Activated T-helper 2 cell treated with anti-CD3 and anti-CD28 coated beads, Interferon-gamma antibody, Interleukin-2, Interleukin-4, amounts not matched to agents 10 μg/mL and 5 μg/mL and 100 μg/mL, durations not matched to agents 14 hours and 24 hours and 36 hours (primary cell): Measurements from ENCODE around the gene ALK. TPM values are rescaled to one million over a fixed set of nuclear protein-coding genes. Genes with fewer than 3 reads are reported as not detected.
"Not testable (repeated sequence)": the region's sequence is repeated elsewhere in the genome, so short reads cannot be mapped to it uniquely, and the experiment has no call there.

ENCODE experiments used
- DNase-seq: peaks from one replicate; pipeline ENCODE4 v3.0.0; 2021; ENCODE audit warnings: low spot score
- H3K27ac Mint-ChIP-seq: one replicate; pipeline ENCODE4 v1.8.0; 2021; ENCODE audit warnings: mixed read lengths
- H3K27me3 Mint-ChIP-seq: one replicate; pipeline ENCODE4 v1.8.0; 2021; ENCODE audit warnings: low read depth, mixed read lengths
- H3K36me3 Mint-ChIP-seq: one replicate; pipeline ENCODE4 v1.8.0; 2021; ENCODE audit warnings: low read depth, mixed read lengths
- H3K4me1 Mint-ChIP-seq: one replicate; pipeline ENCODE4 v1.8.0; 2021; ENCODE audit warnings: low read depth, mixed read lengths
- H3K4me3 Mint-ChIP-seq: one replicate; pipeline ENCODE4 v1.8.0; 2021; ENCODE audit warnings: low read depth, mild to moderate bottlenecking, moderate library complexity, mixed read lengths
- H3K9me3 Mint-ChIP-seq: one replicate; pipeline ENCODE4 v1.8.0; 2021; ENCODE audit warnings: mixed read lengths
- intact Hi-C: fragments of 100-400 bp; cut with micrococcal nuclease; formaldehyde crosslinking; loops from one replicate; pipeline ENCODE4 v1.15.1; 2023
- total RNA-seq: library from RNA; stranded (reverse); gene quantifications from 2 replicates; pipeline ENCODE4 v1.2.3, GENCODE V29; 2022

ALK gene
- total RNA-seq, 1 donor from 2014 or later: not detected

DNA sequence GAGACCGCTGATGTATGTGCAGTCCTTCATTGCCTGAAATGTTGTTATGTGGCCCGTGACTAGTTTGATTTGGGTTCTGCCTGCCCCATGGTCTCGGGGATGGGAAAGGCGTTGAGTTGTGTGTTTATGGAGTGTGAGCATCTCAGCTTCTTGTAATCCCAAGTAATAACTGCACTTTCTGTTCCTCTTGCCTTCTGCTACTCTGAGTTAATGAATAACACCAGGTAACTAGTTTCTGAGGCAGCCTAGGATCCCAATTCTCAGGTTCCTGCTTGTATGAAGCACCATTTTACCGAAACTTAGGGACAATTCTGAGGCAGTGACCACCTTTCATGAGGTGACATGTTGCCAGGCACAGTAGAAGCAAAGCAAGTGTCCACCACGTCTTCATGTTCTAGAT, 170.0 kb downstream of the ALK start:
- no peak overlapping the region for H3K4me3 Mint-ChIP-seq
- DNase-seq: no peak
- intact Hi-C loops: no loop called here
- H3K36me3 Mint-ChIP-seq: no peaks in the 10 kb centered on the region
- no peaks in the 10 kb centered on the region for H3K9me3 Mint-ChIP-seq
- H3K27ac Mint-ChIP-seq: no peak overlapping the region
- no peaks in the 10 kb centered on the region for H3K4me1 Mint-ChIP-seq
- H3K27me3 Mint-ChIP-seq: no peaks in the 10 kb centered on the region

- H3K27me3 Mint-ChIP-seq, intact Hi-C loops, H3K36me3 Mint-ChIP-seq, H3K4me1 Mint-ChIP-seq, H3K4me3 Mint-ChIP-seq, DNase-seq, H3K9me3 Mint-ChIP-seq, H3K27ac Mint-ChIP-seq: not testable (repeated sequence)
These were observed 170.9 kb downstream of the ALK start for GRCh38 chr2:29750463-29750862.

GRCh38 chr2:29749843-29750242, 171.5 kb downstream of the ALK start:
- intact Hi-C loops: no loop called here
- no peak for DNase-seq
- H3K4me3 Mint-ChIP-seq: no peak overlapping the region
- H3K9me3 Mint-ChIP-seq: no peaks in the 10 kb centered on the region
- H3K27me3 Mint-ChIP-seq: no peaks in the 10 kb centered on the region
- no peak overlapping the region for H3K27ac Mint-ChIP-seq
- no peaks in the 10 kb centered on the region for H3K36me3 Mint-ChIP-seq
- no peaks in the 10 kb centered on the region for H3K4me1 Mint-ChIP-seq

GRCh38 chr2:29749041-29749440, 172.3 kb downstream of the ALK start:
- Mint-ChIP-seq H3K27me3 (no peaks in the 10 kb centered on the region), H3K36me3 (no peaks in the 10 kb centered on the region), H3K9me3 (no peaks in the 10 kb centered on the region), H3K4me1 (no peaks in the 10 kb centered on the region), H3K4me3 (no peak overlapping the region), H3K27ac (no peak overlapping the region)
- DNase-seq: no peak
- intact Hi-C loops: no loop called here

GRCh38 chr2:29747786-29748470, 173.5 kb downstream of the ALK start:
- no peaks in the 10 kb centered on the region for H3K4me1 Mint-ChIP-seq
- H3K4me3 Mint-ChIP-seq: no peak overlapping the region
- no peak for DNase-seq
- intact Hi-C loops: no loop called here
- no peaks in the 10 kb centered on the region for H3K36me3 Mint-ChIP-seq
- H3K27ac Mint-ChIP-seq: no peak overlapping the region
- no peaks in the 10 kb centered on the region for H3K27me3 Mint-ChIP-seq
- H3K9me3 Mint-ChIP-seq: no peaks in the 10 kb centered on the region

DNA sequence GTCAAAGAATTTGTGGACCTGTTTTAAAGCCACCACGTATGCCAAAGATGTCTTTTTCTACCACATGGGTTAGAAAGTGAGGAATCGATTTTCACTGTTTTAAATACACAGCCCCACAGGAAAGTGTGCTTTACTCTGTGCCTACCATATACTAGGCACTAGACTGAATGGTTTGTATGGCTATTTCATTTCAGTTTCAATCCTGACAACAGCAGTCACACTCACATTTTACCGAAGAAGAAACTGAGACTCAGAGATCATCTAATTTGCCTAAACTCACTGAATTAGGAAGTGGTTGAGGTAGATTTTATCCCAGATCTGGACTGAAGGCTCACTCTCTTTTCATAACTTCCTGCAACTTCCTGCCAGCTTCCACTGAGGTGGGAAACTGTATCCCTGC, 176.4 kb downstream of the ALK start:
- DNase-seq: no peak
- Mint-ChIP-seq H3K27me3 (no peaks in the 10 kb centered on the region), H3K27ac (no peak overlapping the region), H3K36me3 (no peaks in the 10 kb centered on the region), H3K9me3 (no peaks in the 10 kb centered on the region), H3K4me3 (no peak overlapping the region), H3K4me1 (no peaks in the 10 kb centered on the region)
- intact Hi-C loops: no loop called here

GRCh38 chr2:29743516-29743915, 177.9 kb downstream of the ALK start:
- Mint-ChIP-seq H3K27ac (no peak overlapping the region), H3K4me3 (no peak overlapping the region), H3K4me1 (no peaks in the 10 kb centered on the region), H3K27me3 (no peaks in the 10 kb centered on the region), H3K9me3 (no peaks in the 10 kb centered on the region), H3K36me3 (no peaks in the 10 kb centered on the region)
- DNase-seq: no peak
- intact Hi-C loops: no loop called here

DNA sequence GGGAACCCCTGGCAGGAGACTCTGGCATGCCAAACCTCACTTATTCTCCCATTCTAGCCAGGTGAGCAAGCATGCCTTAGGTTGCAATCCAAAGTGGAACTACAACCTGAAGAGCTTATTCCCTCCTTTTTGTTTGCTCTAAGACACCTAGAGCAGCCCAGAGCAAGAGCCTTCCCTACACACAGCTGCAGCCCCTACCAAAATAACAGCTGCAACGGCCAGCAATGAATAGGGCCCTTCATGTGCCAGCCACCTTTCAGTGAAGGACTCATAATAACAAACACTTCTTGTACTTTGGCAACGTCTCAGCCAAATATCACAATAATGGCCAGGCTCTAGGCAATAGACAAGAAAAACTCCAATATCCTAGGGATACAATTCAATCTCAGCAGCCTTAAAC, 178.7 kb downstream of the ALK start:
- H3K9me3 Mint-ChIP-seq: no peaks in the 10 kb centered on the region
- no peaks in the 10 kb centered on the region for H3K4me1 Mint-ChIP-seq
- DNase-seq: no peak
- intact Hi-C loops: no loop called here
- no peaks in the 10 kb centered on the region for H3K36me3 Mint-ChIP-seq
- H3K27me3 Mint-ChIP-seq: peaks cover 2% of the 10 kb centered on the region
- no peak overlapping the region for H3K27ac Mint-ChIP-seq
- H3K4me3 Mint-ChIP-seq: no peak overlapping the region

DNA sequence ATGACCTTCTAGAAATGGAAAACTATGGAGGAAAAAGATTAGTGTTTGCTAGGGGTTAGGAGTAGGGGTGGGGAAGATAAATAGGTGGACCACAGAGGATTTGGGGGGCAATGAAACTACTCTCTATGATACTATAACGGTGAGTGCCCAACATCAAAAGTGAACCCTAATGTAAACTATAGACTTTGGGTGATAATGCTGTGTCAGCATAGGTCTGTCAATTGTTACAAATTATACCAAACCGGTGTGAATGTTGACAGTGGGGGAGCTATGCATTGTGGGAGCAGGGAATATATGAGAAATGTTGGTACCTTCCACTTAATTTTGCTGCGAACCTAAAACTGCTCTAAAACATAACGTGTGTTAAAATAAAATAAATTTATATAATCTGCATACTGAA, 180.3 kb downstream of the ALK start:
- DNase-seq: no peak
- intact Hi-C loops: no loop called here
- no peaks in the 10 kb centered on the region for H3K36me3 Mint-ChIP-seq
- H3K27ac Mint-ChIP-seq: no peak overlapping the region
- H3K4me1 Mint-ChIP-seq: no peaks in the 10 kb centered on the region
- H3K9me3 Mint-ChIP-seq: no peaks in the 10 kb centered on the region
- peaks cover 4% of the 10 kb centered on the region for H3K27me3 Mint-ChIP-seq
- H3K4me3 Mint-ChIP-seq: no peak overlapping the region

- Mint-ChIP-seq H3K27ac (no peak overlapping the region), H3K27me3 (peaks cover 4% of the 10 kb centered on the region), H3K36me3 (no peaks in the 10 kb centered on the region), H3K4me3 (no peak overlapping the region), H3K9me3 (no peaks in the 10 kb centered on the region), H3K4me1 (no peaks in the 10 kb centered on the region)
- intact Hi-C loops: no loop called here
- no peak for DNase-seq
These were observed 187.4 kb downstream of the ALK start for GRCh38 chr2:29733965-29734364.

DNA sequence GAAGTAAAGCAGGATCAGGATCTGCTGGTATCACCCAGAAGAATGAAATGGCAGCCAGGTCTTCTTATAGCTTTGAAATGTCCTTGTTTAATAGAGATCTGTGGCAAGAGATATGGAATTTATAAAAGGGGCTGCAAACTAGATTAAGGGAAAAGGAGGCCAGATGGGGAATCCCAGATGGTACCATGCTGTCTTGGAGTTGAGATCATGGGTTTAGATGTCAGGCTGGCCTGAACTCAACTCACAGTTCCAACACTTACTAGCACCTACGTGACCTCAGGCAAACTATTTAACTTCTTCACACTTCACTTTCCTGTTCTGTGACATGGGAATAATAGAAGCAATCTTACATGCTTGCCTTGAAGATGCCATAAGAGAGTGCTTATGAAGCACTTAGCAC, 188.2 kb downstream of the ALK start:
- H3K4me3 Mint-ChIP-seq: no peak overlapping the region
- no peak overlapping the region for H3K27ac Mint-ChIP-seq
- H3K36me3 Mint-ChIP-seq: no peaks in the 10 kb centered on the region
- intact Hi-C loops: no loop called here
- H3K4me1 Mint-ChIP-seq: no peaks in the 10 kb centered on the region
- peaks cover 4% of the 10 kb centered on the region for H3K27me3 Mint-ChIP-seq
- DNase-seq: no peak
- no peaks in the 10 kb centered on the region for H3K9me3 Mint-ChIP-seq

GRCh38 chr2:29731948-29732347, 189.4 kb downstream of the ALK start:
- Mint-ChIP-seq H3K36me3 (no peaks in the 10 kb centered on the region), H3K27ac (no peak overlapping the region), H3K4me3 (no peak overlapping the region), H3K27me3 (peaks cover 3% of the 10 kb centered on the region), H3K9me3 (no peaks in the 10 kb centered on the region), H3K4me1 (no peaks in the 10 kb centered on the region)
- intact Hi-C loops: no loop called here
- no peak for DNase-seq

DNA sequence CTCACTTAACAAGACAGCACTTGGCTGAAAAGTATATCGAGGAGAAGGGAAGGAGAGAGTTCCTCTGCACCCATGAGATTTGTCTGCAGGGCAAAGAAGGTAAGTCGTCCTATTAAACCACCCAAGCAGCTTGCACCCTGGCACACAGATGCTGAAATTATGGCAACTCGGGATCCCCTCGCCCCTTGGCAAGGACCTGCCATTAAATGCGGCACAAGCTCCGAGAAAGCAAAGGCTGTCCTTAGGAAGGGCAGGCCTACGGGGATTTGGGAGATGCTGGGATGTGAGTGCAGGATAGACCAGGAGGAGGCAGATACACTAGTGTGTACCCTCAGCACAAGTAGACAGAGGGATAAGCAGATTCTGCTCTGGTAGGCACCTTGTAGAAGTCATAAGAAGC, 191.5 kb downstream of the ALK start:
- no peaks in the 10 kb centered on the region for H3K36me3 Mint-ChIP-seq
- DNase-seq: no peak
- intact Hi-C loops: no loop called here

DNA sequence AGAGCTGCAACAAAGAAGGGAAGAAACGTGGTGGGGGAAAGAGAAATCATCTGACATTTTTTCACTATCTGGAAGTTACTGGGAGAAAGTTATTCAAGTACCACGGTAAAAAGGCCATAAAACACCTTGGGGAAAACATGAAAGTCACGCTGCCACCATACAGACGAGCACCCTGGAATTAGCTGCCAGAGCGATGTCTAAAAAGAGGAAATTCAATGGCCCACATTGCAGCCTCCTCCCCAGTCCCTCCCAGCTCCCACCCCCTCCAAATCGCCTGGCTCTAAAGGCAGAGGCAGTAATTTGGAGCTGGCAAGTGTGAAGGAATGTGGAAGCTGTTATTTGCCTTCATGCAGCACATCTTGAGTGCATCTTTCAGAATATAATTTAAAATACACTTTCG, 192.0 kb downstream of the ALK start:
- no peak for DNase-seq
- Mint-ChIP-seq H3K36me3 (no peaks in the 10 kb centered on the region), H3K27ac (no peak overlapping the region), H3K9me3 (no peaks in the 10 kb centered on the region), H3K4me3 (no peak overlapping the region), H3K27me3 (peaks cover 2% of the 10 kb centered on the region), H3K4me1 (no peaks in the 10 kb centered on the region)
- intact Hi-C loops: no loop called here

More for the DNA sequence above, 191.5 kb downstream of the ALK start:
- Mint-ChIP-seq H3K27me3 (peaks cover 2% of the 10 kb centered on the region), H3K27ac (no peak overlapping the region), H3K9me3 (no peaks in the 10 kb centered on the region), H3K4me1 (no peaks in the 10 kb centered on the region), H3K4me3 (no peak overlapping the region)
